IPS-NIHi11 (cell line): ENCODE results near the gene POLN.
"Not testable (repeated sequence)": the region's sequence is repeated elsewhere in the genome, so short reads cannot be mapped to it uniquely, and the experiment has no call there.

Experiments
- DNase-seq: peaks from one replicate; pipeline ENCODE4 v3.0.0; 2012; ENCODE audit warnings: mixed read lengths, low spot score

Gene POLN

GRCh38 chr4:2040391-2041238 lies 201.3 kb downstream of the POLN start:
- DNase-seq, result peak; percentile 74

- DNase-seq, result no peak
Measured at GRCh38 chr4:2036866-2037265, 205.1 kb downstream of the POLN start.

- no peak for DNase-seq
Measured at GRCh38 chr4:2036327-2036726, 205.6 kb downstream of the POLN start.

- DNase-seq, result not testable (repeated sequence)
Measured at GRCh38 chr4:2031161-2031560, 210.8 kb downstream of the POLN start.

GRCh38 chr4:2027120-2027519 lies 214.8 kb downstream of the POLN start:
- not testable (repeated sequence) for DNase-seq

GRCh38 chr4:2025817-2026216 lies 216.1 kb downstream of the POLN start:
- DNase-seq, result no peak

GRCh38 chr4:2024683-2025082 lies 217.2 kb downstream of the POLN start:
- DNase-seq, result no peak
